HCT116 (cell line): ENCODE results near the gene CDNF. TPM values are rescaled to one million over a fixed set of nuclear protein-coding genes. Genes with fewer than 3 reads are reported as not detected.

Source experiments
- ATAC-seq: fragments of 200-7000 bp; cut with Tn5 transposase; 2 replicates; pipeline ENCODE4 v1.9.1; 2020; ENCODE audit warnings: mild to moderate bottlenecking, moderate library complexity
- BruUV-seq: library from RNA; stranded (reverse); fragments of 400-500 nt; replicated peaks from 2 replicates; lab custom pipeline; 2021; lab: Mats Ljungman, UMichigan
- CTCF ChIA-PET: fragments of 300-600 bp; sonication (Branson Sonifier 250); formaldehyde crosslinking; loops from one replicate; lab custom pipeline; 2021; ENCODE audit warnings: antibody characterized with exemption; lab: Charles Lee
- POLR2A ChIA-PET: fragments of 300-600, 350-600 bp; sonication (Branson Sonifier 250); formaldehyde crosslinking; loops from one replicate; lab custom pipeline; 2021; ENCODE audit warnings: antibody characterized with exemption; lab: Charles Lee
- RAD21 ChIA-PET, 2 experiments: fragments of 300-600 bp; sonication (Branson Sonifier 250); formaldehyde crosslinking; loops; one replicate each; lab custom pipeline; 2023; ENCODE audit warnings: low total read pairs in 2 of 2; ENCODE audit not compliant: uncharacterized antibody in 2 of 2, unreplicated experiment in 2 of 2, low non-redundant PET in 1 of 2; lab: Charles Lee
- DNase-seq: peaks from one replicate; pipeline ENCODE4 v3.0.0-alpha.2; 2010; ENCODE audit warnings: low read depth, low spot score
- H2AFZ ChIP-seq: fragments of 200-600 bp; shearing (Covaris generic), sonication (generic); 2 replicates; pipeline ENCODE4 v1.6.1; 2017; ENCODE audit warnings: low read depth, mixed run types, mixed read lengths, antibody characterized with exemption, low read length; ENCODE audit not compliant: poor library complexity, severe bottlenecking
- H3K27ac ChIP-seq: 2 replicates; pipeline ENCODE4 v1.5.1; 2012; ENCODE audit warnings: low read depth, low read length
- H3K27me3 ChIP-seq: fragments of 200-600 bp; sonication (generic); 2 replicates; pipeline ENCODE4 v1.6.1; 2016; ENCODE audit warnings: mixed run types, low read length, mixed read lengths; ENCODE audit not compliant: insufficient read depth
- H3K36me3 ChIP-seq, 2 experiments: fragments of 200-500 bp in 1 of 2; fragments of 200-600 bp in 1 of 2; sonication (Bioruptor generic) in 1 of 2; sonication (generic) in 1 of 2; 2 replicates each; pipeline versions ENCODE4 v1.5.1 to v1.6.1; 2014 to 2016; ENCODE audit warnings: low read length in 2 of 2, inconsistent platforms in 1 of 2, mixed read lengths in 1 of 2, mixed run types in 1 of 2; ENCODE audit not compliant: insufficient read depth in 2 of 2, control insufficient read depth in 1 of 2
- H3K4me1 ChIP-seq, 2 experiments: fragments of 200-600 bp in 1 of 2; sonication (generic) in 1 of 2; 2 replicates each; pipeline versions ENCODE4 v1.5.1 to v1.6.1; 2012 to 2017; ENCODE audit warnings: low read length in 2 of 2, inconsistent platforms in 1 of 2, mild to moderate bottlenecking in 1 of 2, mixed read lengths in 1 of 2, mixed run types in 1 of 2, moderate library complexity in 1 of 2; ENCODE audit not compliant: insufficient read depth in 2 of 2, control insufficient read depth in 1 of 2
- H3K4me2 ChIP-seq: fragments of 200-600 bp; sonication (generic); 2 replicates; pipeline ENCODE4 v1.6.1; 2017; ENCODE audit warnings: mixed run types, low read length, mixed read lengths
- H3K4me3 ChIP-seq, 2 experiments: fragments of 200-600 bp in 1 of 2; sonication (generic) in 1 of 2; replicated peaks in 1 of 2; 2 replicates each; pipeline ENCODE4 v1.5.1; 2011 to 2016; ENCODE audit warnings: low read length in 2 of 2, control low read depth in 1 of 2, low read depth in 1 of 2, mild to moderate bottlenecking in 1 of 2, mixed read lengths in 1 of 2, mixed run types in 1 of 2
- H3K79me2 ChIP-seq: fragments of 200-600 bp; sonication (generic); 2 replicates; pipeline ENCODE4 v1.6.1; 2017; ENCODE audit warnings: mild to moderate bottlenecking, mixed run types, low read length, moderate library complexity, mixed read lengths; ENCODE audit not compliant: insufficient read depth
- H3K9ac ChIP-seq: fragments of 200-600 bp; sonication (generic); 2 replicates; pipeline ENCODE4 v1.6.1; 2016; ENCODE audit warnings: low read length, mixed read lengths
- H3K9me2 ChIP-seq: fragments of 200-600 bp; sonication (generic), shearing (Covaris generic); 2 replicates; pipeline ENCODE4 v1.6.1; 2017; ENCODE audit warnings: mixed run types, mild to moderate bottlenecking, moderate library complexity; ENCODE audit not compliant: insufficient read depth
- H3K9me3 ChIP-seq, 2 experiments: fragments of 200-500 bp in 1 of 2; fragments of 200-600 bp in 1 of 2; sonication (Bioruptor generic) in 1 of 2; sonication (generic) in 1 of 2; 2 replicates each; pipeline ENCODE4 v1.6.1; 2014 to 2017; ENCODE audit warnings: low read length in 2 of 2, mixed read lengths in 2 of 2, inconsistent platforms in 1 of 2, low read depth in 1 of 2, mild to moderate bottlenecking in 1 of 2, mixed run types in 1 of 2, moderate library complexity in 1 of 2; ENCODE audit not compliant: control insufficient read depth in 1 of 2, insufficient read depth in 1 of 2
- H4K20me1 ChIP-seq: fragments of 200-600 bp; sonication (generic), shearing (Covaris generic); 2 replicates; pipeline ENCODE4 v1.6.1; 2017; ENCODE audit warnings: mixed run types, mild to moderate bottlenecking, moderate library complexity; ENCODE audit not compliant: insufficient read depth
- JUND ChIP-seq: IDR thresholded peaks from 2 replicates; pipeline ENCODE4 v1.6.1; 2012
- REST ChIP-seq: IDR thresholded peaks from 2 replicates; pipeline ENCODE4 v1.6.1; 2012; ENCODE audit warnings: low read depth
- SP1 ChIP-seq: IDR thresholded peaks from 2 replicates; pipeline ENCODE4 v1.6.1; 2012; ENCODE audit warnings: low read depth
- TCF7L2 ChIP-seq: IDR thresholded peaks from 2 replicates; pipeline ENCODE4 v1.7.0; 2011; ENCODE audit warnings: borderline replicate concordance, inconsistent platforms; ENCODE audit not compliant: insufficient read depth, insufficient read length; ENCODE audit errors: extremely low read depth
- ZBTB33 ChIP-seq: IDR thresholded peaks from 2 replicates; pipeline ENCODE4 v1.6.1; 2011; ENCODE audit warnings: mild to moderate bottlenecking, low read length, moderate library complexity; ENCODE audit not compliant: insufficient replicate concordance; ENCODE audit errors: extremely low read depth
- intact Hi-C: fragments of 100-400 bp; cut with micrococcal nuclease; formaldehyde crosslinking; loops from 2 replicates; pipeline ENCODE4 v1.10.0; 2022
- total RNA-seq: library from RNA; stranded (reverse); gene quantifications from one replicate; pipeline ENCODE4 v1.2.1, GENCODE V29; 2021; ENCODE audit not compliant: unreplicated experiment
- TF ChIP-seq, protein P1 (sequence below), 3 experiments: fragments of 200-600 bp in 1 of 3; sonication (generic) in 1 of 3; IDR thresholded peaks in 2 of 3; conservative IDR thresholded peaks in 1 of 3; 2 replicates each; pipeline ENCODE4 v1.5.1; 2012 to 2017; ENCODE audit warnings: low read depth in 2 of 3, low read length in 2 of 3, antibody characterized with exemption in 1 of 3, borderline replicate concordance in 1 of 3, control low read depth in 1 of 3, mild to moderate bottlenecking in 1 of 3, mixed read lengths in 1 of 3, mixed run types in 1 of 3, moderate library complexity in 1 of 3; ENCODE audit not compliant: insufficient read depth in 1 of 3

The CDNF gene
- total RNA-seq, 1 experiment from 2014 or later: 1.1 TPM

- BruUV-seq: no TSS peak
- Histone ChIP-seq H3K4me1 (no peaks in the 10 kb centered on the region), H3K9me3 (no peaks in the 10 kb centered on the region), H2AFZ (no peak overlapping the region), H4K20me1 (peaks cover 4% of the 10 kb centered on the region; the same call in 1 of the 2 replicates), H3K9ac (no peak overlapping the region), H3K4me2 (no peak overlapping the region), H3K36me3 (peaks cover 47 to 52% of the 10 kb centered on the region in 2 experiments; a peak in 3 of 4 replicates), H3K27ac (no peak overlapping the region), H3K9me2 (no peaks in the 10 kb centered on the region), H3K79me2 (peaks cover 64% of the 10 kb centered on the region), H3K27me3 (no peaks in the 10 kb centered on the region), H3K4me3 (no peak overlapping the region)
- ChIA-PET POLR2A (no interaction called here), CTCF (no interaction called here), RAD21 (no interaction called here)
- intact Hi-C loops: no loop called here
- no peak for ATAC-seq
- TF ChIP-seq JUND (no peak), SP1 (no peak), TCF7L2 (no peak)
- TF ChIP-seq, protein P1, sequence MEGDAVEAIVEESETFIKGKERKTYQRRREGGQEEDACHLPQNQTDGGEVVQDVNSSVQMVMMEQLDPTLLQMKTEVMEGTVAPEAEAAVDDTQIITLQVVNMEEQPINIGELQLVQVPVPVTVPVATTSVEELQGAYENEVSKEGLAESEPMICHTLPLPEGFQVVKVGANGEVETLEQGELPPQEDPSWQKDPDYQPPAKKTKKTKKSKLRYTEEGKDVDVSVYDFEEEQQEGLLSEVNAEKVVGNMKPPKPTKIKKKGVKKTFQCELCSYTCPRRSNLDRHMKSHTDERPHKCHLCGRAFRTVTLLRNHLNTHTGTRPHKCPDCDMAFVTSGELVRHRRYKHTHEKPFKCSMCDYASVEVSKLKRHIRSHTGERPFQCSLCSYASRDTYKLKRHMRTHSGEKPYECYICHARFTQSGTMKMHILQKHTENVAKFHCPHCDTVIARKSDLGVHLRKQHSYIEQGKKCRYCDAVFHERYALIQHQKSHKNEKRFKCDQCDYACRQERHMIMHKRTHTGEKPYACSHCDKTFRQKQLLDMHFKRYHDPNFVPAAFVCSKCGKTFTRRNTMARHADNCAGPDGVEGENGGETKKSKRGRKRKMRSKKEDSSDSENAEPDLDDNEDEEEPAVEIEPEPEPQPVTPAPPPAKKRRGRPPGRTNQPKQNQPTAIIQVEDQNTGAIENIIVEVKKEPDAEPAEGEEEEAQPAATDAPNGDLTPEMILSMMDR (IDR thresholded peaks at IDR 0.05 in 2 of 3, conservative IDR thresholded peaks at IDR 0.05 in 1 of 3; ENCODE audit: borderline replicate concordance in 1 of 3, insufficient read depth in 1 of 3, low read depth in 2 of 3, low read length in 2 of 3): no peak
- no peak for DNase-seq
These were observed 7.1 kb upstream of the CDNF start for GRCh38 chr10:14844948-14845347.

- Histone ChIP-seq H3K4me1 (peaks cover 2 to 6% of the 10 kb centered on the region in 2 experiments; a peak in 2 of 4 replicates), H3K27me3 (no peaks in the 10 kb centered on the region), H4K20me1 (peaks cover 4% of the 10 kb centered on the region; the same call in 1 of the 2 replicates), H3K79me2 (peaks cover 79% of the 10 kb centered on the region), H3K36me3 (peaks cover 43 to 52% of the 10 kb centered on the region in 2 experiments; a peak in 3 of 4 replicates), H3K9me3 (no peaks in the 10 kb centered on the region), H3K9ac (no peak overlapping the region), H2AFZ (no peak overlapping the region), H3K27ac (no peak overlapping the region), H3K4me2 (no peak overlapping the region), H3K4me3 (no peak overlapping the region), H3K9me2 (no peaks in the 10 kb centered on the region)
- ChIA-PET POLR2A (no interaction called here), CTCF (no interaction called here), RAD21 (no interaction called here)
- ATAC-seq (no peak), DNase-seq (no peak)
- BruUV-seq: no TSS peak
- intact Hi-C loops: no loop called here
- TF ChIP-seq, protein P1 (IDR thresholded peaks at IDR 0.05 in 2 of 3, conservative IDR thresholded peaks at IDR 0.05 in 1 of 3; ENCODE audit: borderline replicate concordance in 1 of 3, insufficient read depth in 1 of 3, low read depth in 2 of 3, low read length in 2 of 3): no peak
- TF ChIP-seq ZBTB33 (no peak), REST (no peak)
These were observed 5.6 kb upstream of the CDNF start for GRCh38 chr10:14843327-14843988.
